Neural cell (in vitro differentiated cells): ENCODE results near the gene CDK7. TPM values are rescaled to one million over a fixed set of nuclear protein-coding genes. Genes with fewer than 3 reads are reported as not detected.

ENCODE experiments used
- H2AFZ ChIP-seq: fragments of 200-600, 300-800 bp; sonication (generic), shearing (Covaris generic); 2 replicates; pipeline ENCODE4 v1.6.0; 2014; ENCODE audit warnings: low read depth, mild to moderate bottlenecking, antibody characterized with exemption, low read length, moderate library complexity
- H3F3A ChIP-seq: fragments of 200-600 bp; shearing (Covaris generic); 2 replicates; pipeline ENCODE4 v1.6.1; 2016; ENCODE audit warnings: mild to moderate bottlenecking, moderate library complexity, mixed read lengths, antibody characterized with exemption, low read length; ENCODE audit not compliant: insufficient read depth, poor library complexity, severe bottlenecking
- H3K27ac ChIP-seq: fragments of 200-600, 300-800 bp; sonication (generic), shearing (Covaris generic); 2 replicates; pipeline ENCODE4 v1.5.1; 2014; ENCODE audit warnings: mild to moderate bottlenecking, low read length, moderate library complexity
- H3K27me3 ChIP-seq: fragments of 300-800, 200-600 bp; sonication (generic), shearing (Covaris generic); 2 replicates; pipeline ENCODE4 v1.6.0; 2014; ENCODE audit warnings: mild to moderate bottlenecking, low read depth, low read length, moderate library complexity; ENCODE audit not compliant: insufficient read depth
- H3K36me3 ChIP-seq: fragments of 300-800, 200-600 bp; sonication (generic), shearing (Covaris generic); 2 replicates; pipeline ENCODE4 v1.5.1; 2014; ENCODE audit warnings: mild to moderate bottlenecking, antibody characterized with exemption, low read length, moderate library complexity; ENCODE audit not compliant: insufficient read depth
- H3K4me2 ChIP-seq: fragments of 300-800, 200-600 bp; sonication (generic), shearing (Covaris generic); 2 replicates; pipeline ENCODE4 v1.6.0; 2014; ENCODE audit warnings: mild to moderate bottlenecking, low read length
- H3K4me3 ChIP-seq: fragments of 300-800, 200-600 bp; sonication (generic), shearing (Covaris generic); 2 replicates; pipeline ENCODE4 v1.5.1; 2014; ENCODE audit warnings: mild to moderate bottlenecking, low read length, moderate library complexity
- H3K79me2 ChIP-seq: fragments of 200-600 bp; shearing (Covaris generic); replicated peaks from 2 replicates; pipeline ENCODE4 v1.6.0; 2014; ENCODE audit warnings: mild to moderate bottlenecking, low read length, moderate library complexity; ENCODE audit not compliant: insufficient read depth
- H3K9ac ChIP-seq: fragments of 300-800, 200-600 bp; sonication (generic), shearing (Covaris generic); 2 replicates; pipeline ENCODE4 v1.6.1; 2016; ENCODE audit warnings: mild to moderate bottlenecking, low read length, mixed read lengths
- H3K9me2 ChIP-seq: fragments of 200-600 bp; shearing (Covaris generic); 2 replicates; pipeline ENCODE4 v1.6.1; 2016; ENCODE audit warnings: mild to moderate bottlenecking, low read length, mixed read lengths; ENCODE audit not compliant: insufficient read depth
- H3K9me3 ChIP-seq: fragments of 200-600, 300-800 bp; sonication (generic), shearing (Covaris generic); 2 replicates; pipeline ENCODE4 v1.6.1; 2016; ENCODE audit warnings: mild to moderate bottlenecking, mixed run types, low read length, moderate library complexity, mixed read lengths
- H4K20me1 ChIP-seq: fragments of 200-600 bp; shearing (Covaris generic); 2 replicates; pipeline ENCODE4 v1.6.1; 2016; ENCODE audit warnings: mild to moderate bottlenecking, mixed run types; ENCODE audit not compliant: insufficient read depth
- EP300 ChIP-seq: fragments of 450-650 bp; conservative IDR thresholded peaks from 2 replicates; pipeline ENCODE4 v1.6.1; 2014; ENCODE audit warnings: antibody characterized with exemption, mild to moderate bottlenecking, moderate library complexity; ENCODE audit not compliant: poor library complexity, severe bottlenecking
- EZH2 ChIP-seq: fragments of 200-600, 300-800 bp; shearing (Covaris generic), sonication (generic); IDR thresholded peaks from 2 replicates; pipeline ENCODE4 v1.6.1; 2014; ENCODE audit warnings: antibody characterized with exemption, low read length, borderline replicate concordance, mild to moderate bottlenecking; ENCODE audit not compliant: insufficient read depth, poor library complexity, severe bottlenecking
- MXI1 ChIP-seq: fragments of 450-650 bp; conservative IDR thresholded peaks from 2 replicates; pipeline ENCODE4 v1.6.1; 2014; ENCODE audit warnings: antibody characterized with exemption, mild to moderate bottlenecking; ENCODE audit not compliant: poor library complexity, severe bottlenecking
- POLR2AphosphoS5 ChIP-seq: IDR thresholded peaks from 2 replicates; pipeline ENCODE4 v1.6.1; 2012
- RAD21 ChIP-seq: fragments of 450-650 bp; conservative IDR thresholded peaks from 2 replicates; pipeline ENCODE4 v1.6.1; 2014; ENCODE audit warnings: antibody characterized with exemption, mild to moderate bottlenecking, moderate library complexity
- REST ChIP-seq: IDR thresholded peaks from 2 replicates; pipeline ENCODE4 v1.6.1; 2012; ENCODE audit warnings: borderline replicate concordance
- SMC3 ChIP-seq: fragments of 450-650 bp; conservative IDR thresholded peaks from 2 replicates; pipeline ENCODE4 v1.6.1; 2014; ENCODE audit warnings: antibody characterized with exemption, mild to moderate bottlenecking, moderate library complexity; ENCODE audit not compliant: poor library complexity
- TAF1 ChIP-seq: IDR thresholded peaks from 2 replicates; pipeline ENCODE4 v1.6.1; 2012; ENCODE audit warnings: low read depth
- polyA plus RNA-seq: library from polyadenylated mRNA; depleted of rRNA; stranded (reverse); fragments of >200 nt; gene quantifications from 2 replicates; pipeline ENCODE4 v1.2.3, GENCODE V29; 2014
- TF ChIP-seq, protein P1 (sequence below): fragments of 450-650 bp; IDR thresholded peaks from 2 replicates; pipeline ENCODE4 v1.5.1; 2014; ENCODE audit warnings: antibody characterized with exemption, mild to moderate bottlenecking, moderate library complexity; ENCODE audit not compliant: poor library complexity, severe bottlenecking

The CDK7 gene
- polyA plus RNA-seq, 1 donor from 2014 or later: 44.2 TPM

DNA sequence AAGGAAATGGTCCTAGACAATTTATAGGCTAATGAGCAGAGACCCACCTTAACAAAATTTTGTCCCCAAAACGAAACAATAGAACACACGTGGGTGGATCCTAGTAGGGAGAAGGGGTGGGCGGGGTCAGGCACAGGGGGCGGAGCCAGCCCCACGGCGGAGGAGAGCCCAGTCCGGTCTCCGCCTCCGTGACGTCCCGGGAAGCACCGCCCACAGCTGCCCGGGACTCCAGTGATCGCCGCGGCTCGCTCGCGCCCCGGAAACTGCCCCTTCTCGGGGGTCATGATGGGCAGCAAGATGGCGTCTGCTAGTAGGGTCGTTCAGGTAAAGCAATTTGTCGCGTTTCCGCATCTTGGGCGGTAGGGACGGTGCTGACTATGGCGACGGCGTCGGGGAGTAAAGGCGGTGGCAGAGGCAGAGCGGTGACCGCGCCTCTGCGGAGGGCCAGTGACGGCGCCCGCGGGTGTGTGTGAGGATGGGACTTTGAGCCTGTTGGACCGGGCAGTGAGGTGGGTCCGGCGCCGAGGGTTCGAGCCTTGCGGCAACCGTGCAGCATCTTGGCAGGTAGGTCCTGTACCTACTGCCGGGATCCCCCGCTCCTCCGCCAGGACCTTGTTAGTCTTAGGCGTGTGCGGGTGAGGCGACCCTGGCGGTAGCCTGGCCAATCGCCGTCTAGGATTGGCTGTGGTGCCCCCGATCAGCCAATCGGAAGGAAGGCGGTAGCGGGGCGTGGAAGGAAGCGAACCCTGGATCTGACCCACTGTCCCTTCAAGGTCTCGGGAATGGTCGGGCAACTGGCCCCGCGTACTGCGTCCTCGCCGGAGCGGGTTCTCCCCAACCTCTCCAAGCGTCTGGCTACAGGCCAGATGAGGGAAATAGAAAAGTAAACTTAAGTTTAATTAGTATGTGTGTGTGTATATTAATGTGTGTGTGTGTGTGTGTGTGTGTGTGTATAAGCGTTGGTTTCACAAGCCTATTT is 16.8 kb upstream of the CDK7 start:
- Histone ChIP-seq H2AFZ (peak overlapping the region; percentile 98), H3K4me3 (peak overlapping the region; percentile 93), H3K79me2 (peaks cover 16% of the 10 kb centered on the region), H3K9ac (peak overlapping the region; percentile 94), H3K27me3 (no peaks in the 10 kb centered on the region), H3K36me3 (no peaks in the 10 kb centered on the region), H4K20me1 (no peaks in the 10 kb centered on the region), H3F3A (no peaks in the 10 kb centered on the region), H3K4me2 (peak overlapping the region; percentile 95), H3K9me2 (no peaks in the 10 kb centered on the region), H3K27ac (peak overlapping the region; percentile 92), H3K9me3 (no peaks in the 10 kb centered on the region)
- peak; percentile 82 for TF ChIP-seq MXI1
- peak; percentile 84 for TF ChIP-seq POLR2AphosphoS5
- TF ChIP-seq, protein P1, sequence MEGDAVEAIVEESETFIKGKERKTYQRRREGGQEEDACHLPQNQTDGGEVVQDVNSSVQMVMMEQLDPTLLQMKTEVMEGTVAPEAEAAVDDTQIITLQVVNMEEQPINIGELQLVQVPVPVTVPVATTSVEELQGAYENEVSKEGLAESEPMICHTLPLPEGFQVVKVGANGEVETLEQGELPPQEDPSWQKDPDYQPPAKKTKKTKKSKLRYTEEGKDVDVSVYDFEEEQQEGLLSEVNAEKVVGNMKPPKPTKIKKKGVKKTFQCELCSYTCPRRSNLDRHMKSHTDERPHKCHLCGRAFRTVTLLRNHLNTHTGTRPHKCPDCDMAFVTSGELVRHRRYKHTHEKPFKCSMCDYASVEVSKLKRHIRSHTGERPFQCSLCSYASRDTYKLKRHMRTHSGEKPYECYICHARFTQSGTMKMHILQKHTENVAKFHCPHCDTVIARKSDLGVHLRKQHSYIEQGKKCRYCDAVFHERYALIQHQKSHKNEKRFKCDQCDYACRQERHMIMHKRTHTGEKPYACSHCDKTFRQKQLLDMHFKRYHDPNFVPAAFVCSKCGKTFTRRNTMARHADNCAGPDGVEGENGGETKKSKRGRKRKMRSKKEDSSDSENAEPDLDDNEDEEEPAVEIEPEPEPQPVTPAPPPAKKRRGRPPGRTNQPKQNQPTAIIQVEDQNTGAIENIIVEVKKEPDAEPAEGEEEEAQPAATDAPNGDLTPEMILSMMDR: peak; percentile 52
- TF ChIP-seq EZH2: no peak
- peak; percentile 49 for TF ChIP-seq EP300
- peak; percentile 64 for TF ChIP-seq TAF1
- no peak for TF ChIP-seq SMC3
- TF ChIP-seq REST: peak; percentile 81
- TF ChIP-seq RAD21: no peak

- H3K27me3 ChIP-seq: no peaks in the 10 kb centered on the region
- H3K9me3 ChIP-seq: no peaks in the 10 kb centered on the region
- no peak overlapping the region for H2AFZ ChIP-seq
- H3K36me3 ChIP-seq: no peaks in the 10 kb centered on the region
- H3K4me2 ChIP-seq: no peak overlapping the region
- H4K20me1 ChIP-seq: no peaks in the 10 kb centered on the region
- no peak overlapping the region for H3K27ac ChIP-seq
- peaks cover 16% of the 10 kb centered on the region for H3K79me2 ChIP-seq
- H3F3A ChIP-seq: no peaks in the 10 kb centered on the region
- no peak for TF ChIP-seq EZH2
- TF ChIP-seq RAD21: no peak
- TF ChIP-seq, protein P1: no peak
- TF ChIP-seq MXI1: no peak
- no peak for TF ChIP-seq POLR2AphosphoS5
- TF ChIP-seq EP300: no peak
- no peak for TF ChIP-seq SMC3
- no peak for TF ChIP-seq TAF1
- TF ChIP-seq REST: no peak
- no peak overlapping the region for H3K9ac ChIP-seq
- H3K9me2 ChIP-seq: no peaks in the 10 kb centered on the region
- no peak overlapping the region for H3K4me3 ChIP-seq
Observed at GRCh38 chr5:69219939-69220338, 14.7 kb upstream of the CDK7 start.
